H1 (cell line): ENCODE measurements around the gene MRPS27. TPM values are rescaled to one million over a fixed set of nuclear protein-coding genes. Genes with fewer than 3 reads are reported as not detected.

Experiments used
- BACH1 ChIP-seq: IDR thresholded peaks from 2 replicates; pipeline ENCODE4 v1.6.1; 2012; ENCODE audit warnings: low read length, improper control_type of control experiment
- CHD7 ChIP-seq: fragments of 300-600 bp; sonication (generic); IDR thresholded peaks from 2 replicates; pipeline ENCODE4 v1.7.1; 2012; ENCODE audit warnings: low read length, moderate library complexity, mild to moderate bottlenecking, inconsistent platforms; ENCODE audit not compliant: insufficient replicate concordance
- GABPA ChIP-seq: IDR thresholded peaks from 2 replicates; pipeline ENCODE4 v1.6.1; 2011; ENCODE audit warnings: mild to moderate bottlenecking, low read length, moderate library complexity, borderline replicate concordance; ENCODE audit not compliant: insufficient read depth
- JUN ChIP-seq: IDR thresholded peaks from 2 replicates; pipeline ENCODE4 v1.6.1; 2011; ENCODE audit warnings: low read depth, mild to moderate bottlenecking, improper control_type of control experiment, low read length
- KDM1A ChIP-seq: fragments of 200-600, 300-600 bp; sonication (generic); IDR thresholded peaks from 2 replicates; pipeline ENCODE4 v1.7.1; 2016; ENCODE audit warnings: mild to moderate bottlenecking, low read length, borderline replicate concordance
- POU5F1 ChIP-seq: IDR thresholded peaks from 2 replicates; pipeline ENCODE4 v1.6.1; 2011; ENCODE audit warnings: low read depth, mild to moderate bottlenecking, low read length, moderate library complexity
- RFX5 ChIP-seq: IDR thresholded peaks from 2 replicates; pipeline ENCODE4 v1.6.1; 2011; ENCODE audit warnings: low read depth, low read length, improper control_type of control experiment, borderline replicate concordance
- RNF2 ChIP-seq: fragments of 200-900, 300-1000 bp; sonication (generic); IDR thresholded peaks from 2 replicates; pipeline ENCODE4 v1.7.1; 2016; ENCODE audit warnings: borderline replicate concordance, low read depth, mild to moderate bottlenecking, antibody characterized with exemption, low read length; ENCODE audit not compliant: poor library complexity, severe bottlenecking; ENCODE audit errors: missing control alignments
- SIRT6 ChIP-seq: IDR thresholded peaks from one replicate; pipeline ENCODE4 v1.7.1; 2012; ENCODE audit warnings: low read length, inconsistent platforms
- TCF12 ChIP-seq: IDR thresholded peaks from 2 replicates; pipeline ENCODE4 v1.6.1; 2011; ENCODE audit warnings: low read depth, mild to moderate bottlenecking, low read length
- polyA plus RNA-seq, 7 experiments: library from polyadenylated mRNA; depleted of rRNA in 3 of 7; stranded (reverse) in 5 of 7; unstranded in 2 of 7; fragments of >200 nt in 5 of 7; fragments of 200-250 nt in 2 of 7; gene quantifications; 1 replicate in 5 of 7; 2 replicates in 1 of 7; 4 replicates in 1 of 7; pipeline versions ENCODE4 v1.2.1 to v1.2.3, GENCODE V29; 2011 to 2013; ENCODE audit warnings: missing spikeins in 2 of 7, mixed read lengths in 2 of 7
- total RNA-seq: library from RNA; stranded (reverse); fragmentation: NEBNext Ultra II Directional; extraction: Animal tissue kit (Norgen Biotek cat#: 25700); gene quantifications from 2 replicates; pipeline ENCODE4 v1.2.1, GENCODE V29; 2021

Gene MRPS27
- total and polyA plus RNA-seq, 2 of the 8 experiments (the other 6 are each of a cell fraction or from before 2014, with no cell fraction given), result 93.2 to 102 TPM

- TF ChIP-seq CHD7 (no peak), TCF12 (no peak), POU5F1 (no peak), JUN (no peak), KDM1A (no peak), RNF2 (no peak), BACH1 (no peak), SIRT6 (no peak), RFX5 (no peak), GABPA (no peak)
Measured at GRCh38 chr5:72351376-72351775, 31.3 kb upstream of the MRPS27 start (continued).
